CD4-positive, alpha-beta T cell (primary cell): Measurements from ENCODE around the gene C2orf76. TPM values are rescaled to one million over a fixed set of nuclear protein-coding genes. Genes with fewer than 3 reads are reported as not detected.

Experiments
- ATAC-seq: fragments of 200-7000 bp; cut with Tn5 transposase; one replicate; pipeline ENCODE4 v1.10.0; 2022; ENCODE audit warnings: mild to moderate bottlenecking; ENCODE audit not compliant: poor library complexity
- CTCF ChIA-PET: fragments of 350-600 bp; sonication (Branson Sonifier 250); formaldehyde crosslinking; loops from one replicate; lab custom pipeline; 2021; ENCODE audit warnings: antibody characterized with exemption, inconsistent platforms; lab: Charles Lee
- POLR2A ChIA-PET: fragments of 350-600 bp; sonication (Branson Sonifier 250); formaldehyde crosslinking; loops from one replicate; lab custom pipeline; 2021; ENCODE audit warnings: antibody characterized with exemption, inconsistent platforms; lab: Charles Lee
- DNase-seq, 14 experiments: peaks; one replicate each; pipeline ENCODE4 v3.0.0-alpha.2; 2013 to 2020; ENCODE audit warnings: mixed read lengths in 2 of 14
- H3K27ac ChIP-seq, 2 donors: one replicate each; pipeline versions ENCODE4 v1.5.1 to v1.7.0; 2013; ENCODE audit warnings: low read length in 2 of 2, low read depth in 1 of 2, mild to moderate bottlenecking in 1 of 2
- H3K27me3 ChIP-seq, 2 experiments: 1 replicate in 1 of 2; 2 replicates in 1 of 2; pipeline versions ENCODE4 v1.6.1 to v1.7.0; 2013; ENCODE audit warnings: low read length in 2 of 2, control low read depth in 1 of 2, mild to moderate bottlenecking in 1 of 2, moderate library complexity in 1 of 2; ENCODE audit not compliant: insufficient read depth in 2 of 2, control insufficient read depth in 1 of 2
- H3K36me3 ChIP-seq: one replicate; pipeline ENCODE4 v1.6.1; 2013; ENCODE audit warnings: low read length, control low read depth; ENCODE audit not compliant: insufficient read depth
- H3K4me1 ChIP-seq: one replicate; pipeline ENCODE4 v1.6.1; 2013; ENCODE audit warnings: low read length, control low read depth; ENCODE audit not compliant: insufficient read depth
- H3K4me3 ChIP-seq: one replicate; pipeline ENCODE4 v1.5.1; 2013; ENCODE audit warnings: mild to moderate bottlenecking, low read length, moderate library complexity
- H3K9me3 ChIP-seq, 2 experiments: 1 replicate in 1 of 2; 2 replicates in 1 of 2; pipeline versions ENCODE4 v1.6.1 to v1.7.0; 2013; ENCODE audit warnings: low read length in 2 of 2, mild to moderate bottlenecking in 2 of 2, control low read depth in 1 of 2, moderate library complexity in 1 of 2; ENCODE audit not compliant: control insufficient read depth in 1 of 2, insufficient read depth in 1 of 2
- H3K27ac Mint-ChIP-seq: one replicate; pipeline ENCODE4 v1.8.0; 2020; ENCODE audit warnings: mixed read lengths
- H3K27me3 Mint-ChIP-seq: one replicate; pipeline ENCODE4 v1.8.0; 2021; ENCODE audit warnings: mixed read lengths
- H3K36me3 Mint-ChIP-seq: one replicate; pipeline ENCODE4 v1.8.0; 2021; ENCODE audit warnings: low read depth, mixed read lengths
- H3K4me1 Mint-ChIP-seq: one replicate; pipeline ENCODE4 v1.8.0; 2021; ENCODE audit warnings: low read depth, mixed read lengths
- H3K4me3 Mint-ChIP-seq: one replicate; pipeline ENCODE4 v1.8.0; 2020; ENCODE audit warnings: mild to moderate bottlenecking, mixed read lengths
- H3K9me3 Mint-ChIP-seq: one replicate; pipeline ENCODE4 v1.8.0; 2020; ENCODE audit warnings: mixed read lengths
- intact Hi-C, 2 experiments: fragments of 100-400 bp; cut with DNase I in 1 of 2; cut with micrococcal nuclease in 1 of 2; formaldehyde crosslinking; loops; one replicate each; pipeline versions ENCODE4 v1.15.1 to v1.9.0; 2023 to 2025; cut with DNase I, micrococcal nuclease
- total RNA-seq, 174 experiments: library from RNA in 2 of 174; stranded (reverse) in 2 of 174; gene quantifications; one replicate each; pipeline ENCODE4 v1.2.3 and lab custom pipeline; 2021 to 2026
- TF ChIP-seq, protein P1 (sequence below): fragments of 200-600 bp; IDR thresholded peaks from one replicate; pipeline ENCODE4 v1.8.0; 2022; ENCODE audit warnings: antibody characterized with exemption, mild to moderate bottlenecking

Gene C2orf76
- total RNA-seq, 2 experiments from 2014 or later: 2.8 to 4.5 TPM

DNA sequence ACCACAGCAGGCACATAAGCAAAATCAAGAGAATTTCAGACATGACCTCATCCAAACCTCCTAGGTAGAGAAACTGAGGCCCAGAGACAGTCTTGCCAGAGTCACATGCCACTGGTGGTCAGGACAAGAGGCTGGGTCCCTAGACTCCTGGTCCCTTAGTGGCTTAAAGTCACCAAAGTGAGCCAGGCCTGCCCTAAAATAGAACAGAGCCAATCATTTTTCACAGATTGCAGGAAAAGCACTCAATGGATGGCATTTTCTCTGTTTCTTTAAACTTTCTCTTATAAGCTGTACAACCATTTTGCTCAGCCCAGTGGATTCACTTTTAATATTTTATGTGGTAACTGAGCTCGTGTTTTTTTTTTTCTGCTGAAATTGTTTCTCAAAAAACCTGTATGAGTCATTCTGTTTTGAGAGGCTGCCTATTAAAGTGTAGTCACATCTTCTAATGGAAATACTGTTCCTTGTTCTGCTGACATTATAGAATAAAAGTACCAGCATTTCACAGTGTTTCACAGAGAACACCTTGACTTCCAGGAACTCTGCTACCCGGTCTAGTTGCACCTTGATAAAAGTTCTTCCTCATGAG is 113.4 kb downstream of the C2orf76 start:
- ChIA-PET POLR2A (no interaction called here), CTCF (no interaction called here)
- no peak overlapping the region for H3K4me3 ChIP-seq
- Mint-ChIP-seq H3K4me1 (no peaks in the 10 kb centered on the region), H3K4me3 (no peak overlapping the region), H3K27ac (no peak overlapping the region), H3K9me3 (no peaks in the 10 kb centered on the region), H3K27me3 (no peaks in the 10 kb centered on the region), H3K36me3 (no peaks in the 10 kb centered on the region)
- TF ChIP-seq, protein P1, sequence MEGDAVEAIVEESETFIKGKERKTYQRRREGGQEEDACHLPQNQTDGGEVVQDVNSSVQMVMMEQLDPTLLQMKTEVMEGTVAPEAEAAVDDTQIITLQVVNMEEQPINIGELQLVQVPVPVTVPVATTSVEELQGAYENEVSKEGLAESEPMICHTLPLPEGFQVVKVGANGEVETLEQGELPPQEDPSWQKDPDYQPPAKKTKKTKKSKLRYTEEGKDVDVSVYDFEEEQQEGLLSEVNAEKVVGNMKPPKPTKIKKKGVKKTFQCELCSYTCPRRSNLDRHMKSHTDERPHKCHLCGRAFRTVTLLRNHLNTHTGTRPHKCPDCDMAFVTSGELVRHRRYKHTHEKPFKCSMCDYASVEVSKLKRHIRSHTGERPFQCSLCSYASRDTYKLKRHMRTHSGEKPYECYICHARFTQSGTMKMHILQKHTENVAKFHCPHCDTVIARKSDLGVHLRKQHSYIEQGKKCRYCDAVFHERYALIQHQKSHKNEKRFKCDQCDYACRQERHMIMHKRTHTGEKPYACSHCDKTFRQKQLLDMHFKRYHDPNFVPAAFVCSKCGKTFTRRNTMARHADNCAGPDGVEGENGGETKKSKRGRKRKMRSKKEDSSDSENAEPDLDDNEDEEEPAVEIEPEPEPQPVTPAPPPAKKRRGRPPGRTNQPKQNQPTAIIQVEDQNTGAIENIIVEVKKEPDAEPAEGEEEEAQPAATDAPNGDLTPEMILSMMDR: no peak
- H3K27me3 ChIP-seq: peaks cover 0 to 3% of the 10 kb centered on the region in 2 experiments
- ATAC-seq: no peak
- DNase-seq: no peak
- intact Hi-C loops: no loop called here
- no peaks in the 10 kb centered on the region for H3K9me3 ChIP-seq
- no peaks in the 10 kb centered on the region for H3K4me1 ChIP-seq
- no peak overlapping the region for H3K27ac ChIP-seq
- no peaks in the 10 kb centered on the region for H3K36me3 ChIP-seq

Other genes starting within 250 kb of the C2orf76 start
- gene C1QL2, start 208.1 kb downstream of the C2orf76 start, total RNA-seq: not detected
- not detected for gene STEAP3, start 143.0 kb downstream of the C2orf76 start, total RNA-seq
- gene DBI, start 143 bp upstream of the C2orf76 start, total RNA-seq: 10 to 100 TPM; 23.6 to 27.4 TPM
- gene TMEM37, start 65.0 kb upstream of the C2orf76 start, total RNA-seq: not detected
- not detected for gene SCTR, start 157.6 kb upstream of the C2orf76 start, total RNA-seq
- gene CFAP221, start 177.6 kb upstream of the C2orf76 start, total RNA-seq: not detected